GM18909 (cell line): ENCODE measurements around the gene MICB.
"Not testable (repeated sequence)": the region's sequence is repeated elsewhere in the genome, so short reads cannot be mapped to it uniquely, and the experiment has no call there.

Source experiments
- ATAC-seq: cut with Tn5 transposase; IDR thresholded peaks from one replicate; pipeline ENCODE4 v1.9.1; 2021; ENCODE audit warnings: mild to moderate bottlenecking; ENCODE audit not compliant: unreplicated experiment, poor library complexity

The MICB gene

DNA sequence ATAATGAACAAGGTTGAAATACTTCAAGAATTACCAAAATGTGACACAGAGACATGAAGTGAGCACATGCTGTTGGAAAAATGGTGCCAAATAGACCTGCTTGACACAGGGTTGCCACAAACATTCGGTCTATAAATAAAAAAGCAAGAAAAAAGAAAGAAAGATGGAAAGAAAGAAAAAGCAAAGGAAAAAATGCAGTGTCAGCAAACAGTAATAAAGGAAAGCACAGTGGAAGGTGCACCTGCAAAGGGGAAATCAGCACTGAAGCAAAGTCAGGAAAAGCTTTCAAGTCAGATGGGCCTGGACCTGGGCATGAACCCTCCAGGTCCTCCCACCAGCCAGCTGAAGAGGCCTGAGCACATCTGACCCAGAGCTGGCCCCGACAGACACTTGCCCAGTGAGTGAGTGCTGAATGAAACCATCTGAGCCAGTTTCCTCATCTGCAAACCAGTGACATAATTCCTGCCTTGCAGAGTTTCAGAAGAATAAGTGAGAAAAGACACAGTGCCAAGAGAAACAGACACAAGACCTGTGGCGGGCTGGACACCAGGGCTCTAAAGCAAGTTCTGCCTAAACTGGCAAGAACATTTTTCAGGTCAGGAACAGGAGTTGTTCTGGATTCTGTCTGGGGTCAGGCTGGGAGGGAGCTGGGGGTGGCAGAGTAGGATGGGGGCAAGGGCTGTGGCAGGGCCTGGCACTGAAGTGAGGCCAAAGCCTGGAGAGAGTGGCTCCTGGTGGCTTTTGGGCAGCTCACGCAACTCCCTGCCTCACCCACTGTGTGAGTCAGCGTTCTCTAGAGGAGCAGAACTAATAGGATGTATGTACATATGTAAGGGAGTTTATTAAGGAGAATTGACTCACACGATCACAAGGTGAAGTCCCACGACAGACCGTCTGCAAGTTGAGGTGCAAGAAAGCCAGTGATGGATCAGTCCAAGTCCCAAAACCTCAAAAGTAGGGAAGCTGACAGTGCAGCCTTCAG, 23.9 kb upstream of the MICB start:
- ATAC-seq, result no peak

DNA sequence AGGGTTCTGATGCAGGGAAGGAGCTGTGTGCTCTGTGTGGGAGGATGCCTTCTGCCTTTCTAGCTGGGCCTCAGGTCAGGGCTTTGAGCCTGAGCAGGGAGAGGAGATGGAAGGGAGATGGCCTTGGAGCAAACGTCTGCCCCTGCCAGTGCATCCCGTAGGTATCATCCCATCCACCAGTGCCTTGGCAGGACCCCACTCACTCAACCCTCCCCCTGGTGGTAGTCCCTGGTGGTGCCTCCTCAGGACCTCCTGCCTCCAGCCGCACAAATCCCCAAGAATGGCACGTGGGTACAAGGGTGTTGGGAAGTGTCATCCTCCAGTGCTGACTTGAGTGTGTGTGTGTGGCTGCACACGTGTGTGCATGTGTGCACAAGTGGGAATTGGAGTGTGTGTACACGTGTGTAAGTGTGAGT, 23.1 kb upstream of the MICB start:
- ATAC-seq, result no peak

DNA sequence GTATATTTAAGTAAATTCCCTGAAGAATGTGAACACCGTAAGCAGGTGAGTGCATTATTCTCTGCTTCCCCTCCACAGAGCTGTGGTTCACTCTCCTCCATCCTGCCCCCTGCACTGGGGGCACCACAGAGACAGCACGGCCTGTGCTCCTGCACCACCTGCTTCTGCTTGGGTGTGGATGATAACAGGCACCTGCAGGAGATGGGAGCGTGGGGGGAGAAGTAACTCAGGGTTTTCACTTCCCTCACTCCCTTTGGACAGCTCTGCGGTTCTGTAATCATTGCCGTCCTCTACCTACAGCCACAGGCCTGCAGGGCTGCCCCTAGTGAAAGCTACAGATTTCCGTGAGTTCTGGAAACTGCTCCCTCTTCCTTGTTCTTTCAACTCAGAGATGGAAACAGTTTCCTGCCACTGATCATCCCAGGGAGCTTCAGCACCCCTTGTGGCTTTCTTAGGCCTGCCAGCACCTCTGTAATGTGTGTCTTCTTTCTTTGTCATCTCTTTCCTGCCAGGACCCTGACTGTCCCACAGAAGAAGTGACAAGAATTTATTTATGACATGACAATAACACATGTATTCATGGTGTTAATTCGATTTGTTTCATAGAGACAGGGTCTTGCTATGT, 21.3 kb upstream of the MICB start:
- no peak for ATAC-seq

DNA sequence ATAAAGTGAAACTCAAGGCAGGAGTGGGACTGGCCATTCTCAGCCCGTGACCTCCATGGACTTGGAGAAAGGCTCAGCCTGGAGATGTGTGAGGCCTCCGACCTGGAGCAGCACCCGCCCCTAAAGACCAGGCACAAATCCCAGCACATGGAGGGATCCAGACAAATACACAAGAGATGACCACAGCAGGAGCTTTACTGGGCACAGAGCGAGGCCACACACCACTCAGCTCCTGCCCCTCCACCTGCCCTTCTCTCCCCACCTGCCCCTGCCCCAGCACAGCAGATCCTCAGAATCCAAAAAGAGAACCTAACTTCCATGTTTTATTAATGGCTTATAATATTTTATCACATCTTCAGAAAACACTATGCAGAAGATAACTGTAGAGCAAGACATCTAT, 20.4 kb upstream of the MICB start:
- ATAC-seq, result no peak

DNA sequence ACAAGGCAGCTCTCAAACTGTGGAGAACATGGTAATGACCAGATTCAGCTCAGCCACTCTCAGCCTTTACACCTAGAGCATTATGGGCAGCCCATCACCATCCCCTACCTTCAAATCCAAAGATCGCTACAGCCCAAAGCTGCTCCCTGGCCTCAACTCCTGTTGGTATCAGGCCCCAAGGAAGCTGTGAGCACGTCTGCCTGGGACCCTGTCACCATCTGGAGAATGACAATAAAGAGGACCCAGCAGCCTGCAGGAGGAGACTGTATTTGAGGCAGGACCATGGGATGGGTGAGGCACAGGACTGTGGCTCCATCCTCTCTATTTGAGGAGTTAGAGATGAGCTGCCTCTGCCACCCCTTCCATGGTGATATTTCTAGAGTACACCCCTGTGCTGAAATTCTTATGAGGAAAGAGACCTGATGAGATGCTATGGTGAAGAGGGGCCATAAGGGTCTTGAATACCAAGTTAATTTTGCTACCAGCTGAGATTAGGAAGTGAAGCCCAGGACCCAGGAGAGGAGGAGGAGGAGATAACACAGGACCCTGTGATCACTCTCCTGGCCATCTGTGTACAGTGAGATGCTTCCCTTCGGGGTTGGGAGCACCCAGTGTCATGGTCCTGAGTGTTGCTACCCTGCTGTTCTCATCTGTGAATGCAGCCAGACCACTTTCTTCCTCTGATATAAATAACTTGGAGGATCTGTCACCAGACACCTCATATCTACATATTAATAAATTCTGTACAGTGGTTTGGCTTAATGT, 19.6 kb upstream of the MICB start:
- no peak for ATAC-seq

DNA sequence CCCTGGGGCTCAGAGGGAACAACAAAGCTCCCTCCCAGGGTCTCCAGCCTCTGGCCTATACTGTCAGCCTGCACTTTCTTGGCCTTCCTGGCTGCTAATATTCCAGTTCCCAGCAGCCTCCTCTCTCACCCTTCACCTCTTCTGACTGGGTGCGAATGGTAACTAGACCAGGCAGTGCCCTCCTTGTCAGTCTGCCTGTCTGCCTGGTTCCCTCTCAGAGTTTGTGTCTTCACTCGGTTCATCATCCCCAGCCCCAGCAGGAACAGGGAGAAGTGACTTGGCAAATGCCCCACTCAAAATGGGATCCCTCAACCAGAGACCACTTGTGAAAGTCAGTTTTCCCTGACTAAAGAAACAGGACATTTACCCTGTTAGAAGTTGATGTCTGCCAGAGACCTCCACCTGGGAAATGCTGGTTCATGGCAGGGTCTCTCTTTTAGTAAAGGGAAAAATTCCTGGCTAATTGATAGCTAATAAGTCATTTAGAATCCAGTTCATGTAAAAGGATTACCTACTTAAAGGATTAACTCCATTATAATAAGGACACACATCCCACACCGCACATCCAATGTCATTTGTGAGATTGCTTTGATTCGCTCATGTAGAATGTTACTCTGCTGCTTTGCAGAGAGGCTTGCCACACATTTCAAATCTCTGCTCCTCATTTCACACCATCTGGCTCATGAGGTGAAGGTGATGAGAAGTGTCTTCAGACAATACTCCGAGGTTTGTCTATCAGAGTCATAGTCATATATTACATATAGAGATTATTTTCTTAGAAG, 18.6 kb upstream of the MICB start:
- no peak for ATAC-seq

DNA sequence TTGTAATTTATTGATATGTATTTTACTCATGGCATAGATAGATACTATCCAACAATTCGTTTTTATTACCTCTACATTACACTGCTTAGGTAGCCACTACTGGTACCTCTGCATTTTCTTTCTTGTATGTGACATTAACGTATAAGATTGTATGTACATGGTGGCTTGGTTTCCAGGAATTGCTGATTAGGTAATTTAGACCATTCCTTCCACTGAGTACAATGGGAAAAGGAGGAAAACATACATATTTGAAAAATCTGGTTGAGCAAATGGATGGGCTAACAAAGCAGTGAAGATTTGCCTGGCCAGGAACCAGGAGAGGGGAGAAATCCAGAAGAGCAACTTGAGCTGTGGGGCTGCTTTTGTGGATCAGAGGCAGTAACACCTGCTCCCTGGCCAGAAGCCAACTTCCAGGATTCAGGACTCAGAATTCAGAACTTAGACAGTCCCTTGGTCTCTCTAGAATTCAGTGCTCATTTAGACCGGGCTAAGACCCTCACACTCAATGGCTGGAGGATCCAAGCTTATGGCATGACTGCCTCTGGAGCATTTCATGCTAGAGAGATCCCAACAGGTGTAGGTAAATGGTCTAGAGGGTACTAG, 17.9 kb upstream of the MICB start:
- no peak for ATAC-seq

DNA sequence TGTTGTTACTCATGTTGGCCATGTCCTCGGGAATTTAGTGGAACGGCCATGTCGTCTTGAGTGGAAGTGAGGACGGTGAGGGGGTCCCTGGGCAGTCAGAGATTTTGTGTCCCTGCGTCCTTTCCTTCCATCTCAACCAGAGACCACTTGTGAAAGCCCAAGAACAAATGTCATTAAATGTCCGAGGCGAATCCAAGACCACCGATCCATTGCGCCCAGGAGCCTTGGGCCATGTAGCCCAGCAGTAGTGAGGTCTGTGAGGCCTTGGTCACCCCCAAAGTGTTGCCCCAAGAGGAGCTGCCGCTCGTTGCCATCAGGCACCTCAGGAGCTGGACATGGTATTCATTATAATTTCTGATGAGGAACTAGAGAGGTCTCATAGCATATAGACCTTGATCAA, 17.4 kb upstream of the MICB start:
- ATAC-seq, result no peak

DNA sequence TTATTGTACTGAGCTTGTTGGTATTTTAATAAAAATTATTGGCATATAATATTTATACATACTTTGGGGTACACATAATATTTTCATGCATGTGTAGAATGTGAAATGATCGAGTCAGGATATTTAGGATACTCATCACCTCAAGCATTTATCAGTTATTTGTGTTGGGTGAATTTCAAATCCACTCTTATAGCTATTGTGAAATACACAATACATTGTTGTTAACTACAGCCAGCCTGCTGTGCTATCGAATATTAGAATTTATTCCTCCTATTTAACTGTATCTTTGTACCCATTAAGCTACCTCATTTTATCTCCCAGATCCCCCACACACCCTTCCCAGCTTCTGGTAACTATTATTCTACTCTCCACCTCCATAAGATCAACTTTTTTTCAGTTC, 14.6 kb upstream of the MICB start:
- ATAC-seq, result no peak

DNA sequence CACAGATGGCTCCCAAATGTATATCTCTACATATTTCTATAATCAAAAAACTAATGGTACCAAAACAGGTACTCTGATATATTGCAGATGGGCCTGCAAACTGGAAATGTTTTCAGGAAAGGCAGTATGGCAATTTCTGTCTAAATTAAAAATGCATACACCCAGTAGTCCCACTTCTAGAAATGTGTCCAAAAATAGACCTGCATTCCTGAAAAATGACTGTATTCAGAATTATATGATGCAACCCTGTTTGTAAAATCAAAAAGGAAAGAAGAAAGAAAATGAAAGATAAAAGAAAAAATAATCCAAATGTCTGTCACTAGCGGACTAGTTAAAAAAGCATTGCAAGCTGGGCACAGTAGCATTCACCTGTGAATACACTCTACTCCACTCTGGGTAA, 12.9 kb upstream of the MICB start:
- ATAC-seq, result no peak

DNA sequence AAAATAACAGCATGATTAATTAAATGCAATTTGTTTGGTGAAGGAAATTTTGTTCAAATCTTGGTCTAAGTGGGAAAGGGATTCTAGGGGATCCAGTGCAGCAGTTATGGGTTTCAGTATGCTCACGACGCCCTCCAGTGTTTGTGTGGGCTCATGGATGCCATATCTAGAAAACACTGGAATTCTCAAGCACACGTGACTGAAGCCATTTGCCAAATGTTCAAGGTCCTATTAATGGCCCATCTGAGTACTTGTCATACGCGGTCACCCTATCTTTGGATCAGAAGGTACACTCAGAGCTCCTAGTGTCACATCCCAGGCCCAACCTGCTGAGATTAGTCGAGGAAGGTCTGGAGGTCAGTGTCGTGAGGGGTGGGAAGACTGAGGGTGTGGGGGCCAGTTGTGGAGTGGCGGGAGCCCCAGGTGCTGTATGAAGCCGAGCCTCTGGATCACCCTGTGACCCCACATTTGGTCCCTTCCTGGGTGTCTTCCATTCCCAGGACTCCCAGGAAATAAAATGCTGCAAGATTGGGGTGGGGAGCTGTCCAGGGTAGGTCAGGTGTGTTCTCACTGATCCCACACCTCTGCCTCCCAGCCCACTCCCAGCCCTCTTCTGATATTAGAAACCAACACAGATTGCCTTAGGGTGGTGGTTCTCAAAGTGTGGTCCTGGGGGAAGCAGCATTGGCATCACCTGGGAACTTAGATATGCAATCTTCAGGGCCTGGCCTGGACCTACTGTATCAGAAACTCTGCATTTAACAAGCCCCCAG, 11.7 kb upstream of the MICB start:
- not testable (repeated sequence) for ATAC-seq

DNA sequence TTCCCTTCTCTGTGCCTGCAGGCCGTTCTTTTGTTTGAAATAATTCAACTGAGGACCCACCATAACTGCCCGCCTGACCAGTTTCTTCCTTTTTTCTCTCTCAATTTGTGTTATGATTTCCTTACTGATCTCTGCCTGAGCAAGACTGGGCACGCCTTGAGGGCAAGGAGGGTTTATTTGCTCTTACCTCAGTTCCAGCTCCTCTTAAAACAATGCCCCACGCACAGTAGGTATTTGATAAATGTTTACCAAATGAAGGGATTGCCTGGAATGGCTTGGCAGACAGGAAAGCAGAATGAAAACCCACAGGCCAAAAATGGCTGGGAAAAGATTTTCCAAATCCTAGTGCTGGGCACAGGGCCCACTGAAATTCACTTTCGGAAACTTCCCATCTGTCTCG, 10.3 kb upstream of the MICB start:
- ATAC-seq, result not testable (repeated sequence)

DNA sequence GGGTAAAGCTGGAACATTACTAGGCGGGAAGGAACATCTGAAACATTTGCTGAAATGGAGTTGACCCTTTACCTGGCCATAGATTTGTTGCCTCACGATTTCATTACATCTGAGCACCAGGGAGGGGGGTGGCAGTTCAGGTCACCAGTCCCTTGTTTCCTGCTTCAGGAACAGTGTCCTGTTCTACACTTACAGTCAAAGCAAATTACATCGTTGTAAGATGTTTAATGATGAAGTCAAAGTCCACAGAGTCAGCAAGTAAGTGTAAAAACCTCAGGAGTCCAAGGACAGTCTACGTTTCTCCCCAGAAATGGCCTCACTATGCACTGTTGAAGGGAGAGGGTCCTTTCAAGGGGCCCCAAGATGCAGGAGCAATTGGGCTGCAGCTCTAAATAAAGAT, 8.9 kb upstream of the MICB start:
- ATAC-seq, result no peak

DNA sequence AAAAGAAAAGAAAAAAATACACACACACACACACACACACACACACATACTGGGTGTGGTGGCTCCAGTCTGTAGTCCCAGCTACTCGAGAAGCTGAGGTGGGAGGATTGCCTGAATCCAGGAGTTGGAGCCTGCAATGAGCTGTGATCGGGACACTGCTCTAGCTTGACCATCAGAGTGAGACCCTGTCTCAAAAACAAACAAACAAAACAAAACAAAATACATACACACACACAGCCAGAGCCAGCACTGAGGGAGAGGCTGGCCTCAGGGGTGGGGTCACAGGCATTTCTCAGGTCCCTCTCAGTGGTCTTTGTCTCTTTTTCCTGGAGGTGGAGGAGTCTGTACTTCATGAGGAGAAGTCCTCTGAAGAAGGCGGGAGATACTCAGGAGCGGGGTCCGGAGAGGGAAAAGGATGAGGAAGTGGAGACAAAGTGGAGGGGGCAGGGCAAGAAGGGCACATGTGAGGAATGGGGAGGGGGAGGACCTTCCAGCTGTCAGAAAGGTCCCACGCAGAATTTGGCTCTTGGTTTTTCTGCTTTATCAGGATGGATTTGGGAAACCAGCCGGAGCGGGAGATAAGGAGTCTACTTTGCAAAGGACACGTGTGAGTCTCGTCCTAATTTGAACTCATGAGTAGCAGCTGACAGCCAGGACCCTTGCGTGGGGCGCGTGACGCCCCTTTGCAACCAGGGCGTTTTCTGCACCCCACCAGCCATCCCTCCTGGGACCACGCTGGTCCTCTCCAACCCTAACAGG, 7.7 kb upstream of the MICB start:
- no peak for ATAC-seq

DNA sequence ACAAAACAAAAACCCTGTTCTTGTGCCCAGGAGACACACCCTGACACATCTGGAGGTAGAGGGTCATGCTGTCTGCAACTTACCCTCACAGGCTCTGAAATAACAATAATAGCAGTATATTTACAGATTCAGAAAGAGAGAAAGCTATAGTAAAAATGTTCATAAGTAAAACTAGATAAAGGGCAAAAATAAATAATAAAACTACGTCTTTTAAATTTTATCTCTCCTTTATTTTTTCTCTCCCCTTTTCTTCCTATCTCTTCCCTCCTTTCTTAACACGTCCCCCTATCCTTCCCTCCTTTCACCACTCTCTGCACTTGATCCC, 4.4 kb upstream of the MICB start:
- not testable (repeated sequence) for ATAC-seq

DNA sequence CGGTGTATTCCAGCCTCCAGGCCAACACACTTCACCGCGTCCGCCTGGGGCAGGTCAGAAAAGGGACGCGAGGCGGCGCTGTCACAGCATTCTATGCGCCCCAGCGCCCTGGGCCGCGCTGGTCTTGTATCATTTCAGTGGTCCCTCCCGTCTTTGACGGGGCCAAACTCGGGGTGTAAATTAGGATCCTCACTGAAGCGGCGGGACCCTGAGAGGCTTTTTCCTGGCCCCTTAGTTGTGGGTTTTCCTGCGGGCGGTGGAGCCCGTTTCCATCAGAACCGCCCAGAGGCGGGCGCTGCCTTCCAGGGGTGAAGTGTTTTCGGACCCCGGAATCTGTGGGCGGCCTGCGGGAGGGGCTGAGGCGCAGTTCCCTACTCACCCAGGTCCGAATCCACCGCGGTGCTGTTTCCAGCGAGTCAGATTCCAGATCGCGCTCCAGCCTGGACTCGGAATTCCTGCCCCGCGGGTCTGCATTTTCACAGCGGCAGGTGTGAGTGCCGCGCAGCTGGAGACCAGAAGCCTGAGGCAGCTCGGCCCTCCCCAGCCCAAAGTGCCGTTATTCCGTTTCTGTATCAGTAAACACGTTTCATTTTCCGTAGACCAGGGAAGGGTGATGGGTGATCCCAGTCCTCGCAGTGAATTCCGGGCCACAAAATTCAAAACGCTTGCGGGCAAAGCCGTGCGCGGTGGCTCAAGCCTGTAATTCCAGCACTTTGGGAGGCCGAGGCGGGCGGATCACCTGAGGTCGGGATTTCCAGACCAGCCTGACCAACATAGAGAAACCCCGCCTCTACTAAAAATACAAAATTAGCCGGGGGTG, 3.9 kb upstream of the MICB start:
- peak; percentile 48 for ATAC-seq

DNA sequence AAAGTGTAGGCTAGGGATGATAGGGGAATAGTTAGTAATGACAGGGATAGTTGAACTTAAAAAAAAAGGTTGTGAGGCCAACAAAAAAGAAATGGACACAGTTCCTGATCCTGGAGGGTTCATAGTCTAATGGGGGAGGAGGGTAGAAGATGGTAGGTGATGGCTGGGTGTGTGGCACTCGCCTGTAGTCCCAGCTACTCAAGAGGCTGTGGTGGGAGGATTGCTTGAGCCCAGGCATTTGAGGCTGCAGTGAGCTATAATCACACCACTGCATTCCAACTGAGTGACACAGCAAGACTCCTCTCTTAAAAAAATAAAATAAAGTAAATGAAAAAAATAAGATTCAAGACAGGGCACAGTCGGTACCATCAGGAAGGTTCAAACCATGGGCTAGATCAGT, 2.4 kb upstream of the MICB start:
- ATAC-seq, result no peak

DNA sequence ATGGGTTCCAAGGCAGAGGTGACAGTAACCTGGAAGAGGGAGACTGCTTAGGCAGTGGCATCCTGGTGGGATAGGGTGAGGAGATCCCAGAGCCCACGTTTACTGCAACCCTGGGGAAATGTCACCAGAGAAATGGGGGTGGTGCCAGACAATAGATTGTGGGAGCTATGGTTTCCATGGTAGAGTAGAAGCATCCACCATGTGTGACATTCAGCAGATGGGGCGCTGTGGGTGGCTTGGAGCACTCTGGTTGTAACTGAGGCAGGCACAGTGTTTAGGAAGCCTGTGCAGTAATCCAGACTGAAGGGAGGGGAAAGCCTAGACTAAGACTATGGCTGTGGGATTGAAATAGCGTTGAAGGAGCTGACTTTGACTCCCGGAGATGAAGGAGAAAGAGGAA, 1.1 kb upstream of the MICB start:
- ATAC-seq, result not testable (repeated sequence)
